ENCODE results near the gene PCDH1.

PCDH1 gene

GRCh38 chr5:141805874-141806595, 72.2 kb downstream of the PCDH1 start:
- no peak for DNase-seq

- DNase-seq = no peak
These were observed 73.7 kb downstream of the PCDH1 start for GRCh38 chr5:141804475-141804874.

All from stimulated activated CD4-positive, alpha-beta T cell treated with anti-CD3 and anti-CD28 coated beads, Interleukin-4, amount 100 ng/mL, for 4 hours (primary cell).